Measurements from ENCODE around the gene GANC.
A peak's percentile ranks its signal among the peaks of the same experiment; 100 is the strongest.

Gene GANC

DNA sequence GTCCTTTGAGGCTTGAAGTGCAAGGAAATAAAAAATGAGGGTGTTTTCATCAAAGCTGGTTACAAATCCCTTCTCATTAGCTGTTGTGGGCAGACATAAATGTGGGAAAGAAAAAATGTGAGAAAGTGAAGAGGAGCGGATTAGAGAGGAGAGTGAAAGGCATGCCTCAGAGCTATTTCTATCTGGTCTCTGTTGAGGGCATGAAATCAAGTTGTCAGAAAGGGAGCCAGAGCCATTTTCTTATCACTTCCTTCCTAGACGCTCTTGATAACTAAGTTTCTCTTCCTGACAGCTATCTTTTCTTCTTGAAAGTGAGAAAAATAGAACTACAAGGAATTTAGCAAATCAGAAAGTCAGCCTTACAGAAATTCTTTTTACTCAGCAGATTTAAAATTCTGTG lies 65.5 kb downstream of the GANC start:
- TF ChIP-seq POLR2AphosphoS5 (IDR thresholded peaks at IDR 0.05; ENCODE audit: low read depth, low read length) (no peak), TAF1 (IDR thresholded peaks at IDR 0.05; ENCODE audit: borderline replicate concordance, insufficient read depth, low read length) (no peak), SIN3A (IDR thresholded peaks at IDR 0.05; ENCODE audit: borderline replicate concordance, insufficient read depth, low read length) (no peak), FOXP2 (optimal IDR thresholded peaks at IDR 0.05; ENCODE audit: borderline replicate concordance, extremely low read depth, extremely low read length, insufficient read depth) (no peak)
- TF ChIP-seq, protein P1, sequence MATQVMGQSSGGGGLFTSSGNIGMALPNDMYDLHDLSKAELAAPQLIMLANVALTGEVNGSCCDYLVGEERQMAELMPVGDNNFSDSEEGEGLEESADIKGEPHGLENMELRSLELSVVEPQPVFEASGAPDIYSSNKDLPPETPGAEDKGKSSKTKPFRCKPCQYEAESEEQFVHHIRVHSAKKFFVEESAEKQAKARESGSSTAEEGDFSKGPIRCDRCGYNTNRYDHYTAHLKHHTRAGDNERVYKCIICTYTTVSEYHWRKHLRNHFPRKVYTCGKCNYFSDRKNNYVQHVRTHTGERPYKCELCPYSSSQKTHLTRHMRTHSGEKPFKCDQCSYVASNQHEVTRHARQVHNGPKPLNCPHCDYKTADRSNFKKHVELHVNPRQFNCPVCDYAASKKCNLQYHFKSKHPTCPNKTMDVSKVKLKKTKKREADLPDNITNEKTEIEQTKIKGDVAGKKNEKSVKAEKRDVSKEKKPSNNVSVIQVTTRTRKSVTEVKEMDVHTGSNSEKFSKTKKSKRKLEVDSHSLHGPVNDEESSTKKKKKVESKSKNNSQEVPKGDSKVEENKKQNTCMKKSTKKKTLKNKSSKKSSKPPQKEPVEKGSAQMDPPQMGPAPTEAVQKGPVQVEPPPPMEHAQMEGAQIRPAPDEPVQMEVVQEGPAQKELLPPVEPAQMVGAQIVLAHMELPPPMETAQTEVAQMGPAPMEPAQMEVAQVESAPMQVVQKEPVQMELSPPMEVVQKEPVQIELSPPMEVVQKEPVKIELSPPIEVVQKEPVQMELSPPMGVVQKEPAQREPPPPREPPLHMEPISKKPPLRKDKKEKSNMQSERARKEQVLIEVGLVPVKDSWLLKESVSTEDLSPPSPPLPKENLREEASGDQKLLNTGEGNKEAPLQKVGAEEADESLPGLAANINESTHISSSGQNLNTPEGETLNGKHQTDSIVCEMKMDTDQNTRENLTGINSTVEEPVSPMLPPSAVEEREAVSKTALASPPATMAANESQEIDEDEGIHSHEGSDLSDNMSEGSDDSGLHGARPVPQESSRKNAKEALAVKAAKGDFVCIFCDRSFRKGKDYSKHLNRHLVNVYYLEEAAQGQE (IDR thresholded peaks at IDR 0.05; ENCODE audit: insufficient read depth in 1 of 2, low read depth in 2 of 2, low read length in 2 of 2): no peak

DNA sequence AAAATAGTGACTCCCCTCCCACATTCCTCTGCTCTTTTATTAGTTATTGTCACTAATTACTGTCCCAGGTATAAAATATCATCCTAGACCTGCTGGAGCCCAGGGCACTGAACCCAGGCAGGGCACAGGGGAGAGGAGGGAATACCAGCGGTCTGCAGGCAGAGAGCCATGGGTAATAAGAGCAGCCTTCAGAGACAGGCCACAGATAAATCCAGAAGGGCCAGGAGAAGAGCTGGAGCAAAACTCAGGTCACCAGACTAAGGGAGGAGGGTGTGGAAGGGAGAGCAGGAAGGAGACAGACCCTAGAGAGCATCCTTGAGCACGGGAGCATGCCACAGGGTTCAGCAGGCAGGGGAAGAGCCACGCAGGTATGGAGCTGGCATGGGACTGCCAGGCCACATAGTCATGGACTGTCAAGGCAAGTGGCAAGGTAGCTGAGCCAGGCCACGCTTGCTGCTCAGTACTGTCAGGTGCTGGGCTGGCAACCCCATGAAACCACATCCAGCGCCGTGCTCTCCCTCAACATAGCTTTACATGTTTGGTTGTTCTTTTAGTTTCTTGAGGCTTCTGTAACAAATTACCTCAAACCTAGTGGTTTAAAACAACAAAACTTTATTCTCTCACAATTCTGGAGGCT lies 70.7 kb downstream of the GANC start:
- no peak for TF ChIP-seq SIN3A (IDR thresholded peaks at IDR 0.05; ENCODE audit: borderline replicate concordance, insufficient read depth, low read length)
- no peak for TF ChIP-seq POLR2AphosphoS5 (IDR thresholded peaks at IDR 0.05; ENCODE audit: low read depth, low read length)
- no peak for TF ChIP-seq TAF1 (IDR thresholded peaks at IDR 0.05; ENCODE audit: borderline replicate concordance, insufficient read depth, low read length)
- TF ChIP-seq, protein P1 (IDR thresholded peaks at IDR 0.05; ENCODE audit: insufficient read depth in 1 of 2, low read depth in 2 of 2, low read length in 2 of 2): no peak

DNA sequence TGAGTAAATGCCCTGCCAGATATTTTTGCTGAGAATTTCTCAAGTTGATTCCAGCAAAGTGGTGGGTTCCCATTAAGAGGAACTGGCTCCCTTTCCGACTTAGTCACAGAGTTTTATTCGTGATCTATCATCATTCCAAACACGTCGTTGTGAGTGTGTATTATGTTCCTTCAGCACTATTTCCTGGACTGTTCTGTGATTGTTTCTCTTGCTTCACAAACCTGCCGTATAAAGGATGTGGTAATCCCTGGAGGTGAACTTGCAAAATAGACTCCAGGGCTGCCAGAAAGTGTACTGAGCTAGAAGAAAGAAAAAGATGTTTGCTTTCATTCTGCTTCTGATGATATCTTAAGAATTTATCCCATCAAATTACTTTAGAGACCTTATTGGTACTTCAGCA lies 71.8 kb downstream of the GANC start:
- TF ChIP-seq SIN3A (IDR thresholded peaks at IDR 0.05; ENCODE audit: borderline replicate concordance, insufficient read depth, low read length) (no peak), POLR2AphosphoS5 (IDR thresholded peaks at IDR 0.05; ENCODE audit: low read depth, low read length) (no peak), FOXP2 (optimal IDR thresholded peaks at IDR 0.05; ENCODE audit: borderline replicate concordance, extremely low read depth, extremely low read length, insufficient read depth) (no peak), TAF1 (IDR thresholded peaks at IDR 0.05; ENCODE audit: borderline replicate concordance, insufficient read depth, low read length) (no peak)
- TF ChIP-seq, protein P1 (IDR thresholded peaks at IDR 0.05; ENCODE audit: insufficient read depth in 1 of 2, low read depth in 2 of 2, low read length in 2 of 2): peak in 1 of 2 experiments; percentile 81; a peak in 2 of 4 replicates

DNA sequence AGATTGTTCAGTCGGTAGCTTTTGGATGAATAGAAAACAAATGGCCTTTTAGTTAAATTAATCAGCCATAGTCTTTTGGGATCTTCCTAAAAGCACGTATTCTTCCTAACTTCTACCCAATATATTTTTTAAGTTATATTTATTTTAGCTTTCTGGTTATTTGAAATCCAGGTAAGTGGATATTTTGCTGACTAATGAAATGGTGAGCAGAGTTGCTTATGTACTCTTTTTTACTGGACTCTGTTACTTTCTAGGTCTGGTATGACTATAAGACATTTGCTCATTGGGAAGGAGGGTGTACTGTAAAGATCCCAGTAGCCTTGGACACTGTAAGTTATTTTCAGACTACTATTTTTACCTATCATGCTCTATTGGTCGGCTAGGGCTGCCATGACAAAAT lies 72.5 kb downstream of the GANC start:
- no peak for TF ChIP-seq POLR2AphosphoS5 (IDR thresholded peaks at IDR 0.05; ENCODE audit: low read depth, low read length)
- no peak for TF ChIP-seq TAF1 (IDR thresholded peaks at IDR 0.05; ENCODE audit: borderline replicate concordance, insufficient read depth, low read length)
- TF ChIP-seq, protein P1 (IDR thresholded peaks at IDR 0.05; ENCODE audit: insufficient read depth in 1 of 2, low read depth in 2 of 2, low read length in 2 of 2): no peak
- no peak for TF ChIP-seq SIN3A (IDR thresholded peaks at IDR 0.05; ENCODE audit: borderline replicate concordance, insufficient read depth, low read length)
- TF ChIP-seq FOXP2 (optimal IDR thresholded peaks at IDR 0.05; ENCODE audit: borderline replicate concordance, extremely low read depth, extremely low read length, insufficient read depth): no peak
